COLO829 (cell line): ENCODE data around the gene PVR.
"Not testable (repeated sequence)": the region's sequence is repeated elsewhere in the genome, so short reads cannot be mapped to it uniquely, and the experiment has no call there.

Experiments used
- DNase-seq: peaks from one replicate; pipeline ENCODE4 v3.0.0; 2012; ENCODE audit warnings: low spot score

PVR gene

GRCh38 chr19:44700547-44700946, 56.8 kb downstream of the PVR start:
- DNase-seq, result no peak

GRCh38 chr19:44701228-44701627, 57.5 kb downstream of the PVR start:
- no peak for DNase-seq

DNA sequence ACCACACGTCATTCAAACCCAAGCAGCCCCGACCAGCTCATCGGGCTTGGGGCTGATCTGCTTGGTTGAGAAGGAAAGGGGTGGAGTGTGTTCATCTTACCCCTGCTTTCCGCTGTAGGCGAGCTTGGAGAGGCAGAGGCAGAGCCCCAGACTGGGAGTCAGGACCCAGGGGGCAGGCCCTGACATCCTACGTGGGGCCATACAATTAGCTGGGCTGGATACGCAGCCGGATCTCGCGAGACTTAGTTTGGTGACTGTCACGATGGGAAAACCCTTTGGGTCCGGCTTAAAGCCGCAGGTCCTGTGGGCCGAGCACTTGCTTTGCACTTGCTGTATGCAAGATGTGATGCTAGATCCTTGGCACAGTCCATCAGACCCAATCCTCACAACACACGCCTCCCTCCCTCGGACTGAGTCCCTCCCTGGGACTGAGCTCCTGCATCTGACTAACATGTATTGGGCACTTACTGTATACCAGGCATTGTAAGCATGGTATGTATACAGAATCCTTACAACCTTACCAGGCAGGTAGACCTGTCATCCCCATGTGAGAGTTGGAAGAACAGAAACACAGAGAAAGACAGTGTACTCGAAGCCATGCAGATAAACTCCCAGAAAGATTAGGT, 59.0 kb downstream of the PVR start:
- DNase-seq, result no peak

- DNase-seq, result no peak
These were observed 59.8 kb downstream of the PVR start for GRCh38 chr19:44703336-44704078.

GRCh38 chr19:44704982-44705381, 61.3 kb downstream of the PVR start:
- no peak for DNase-seq

DNA sequence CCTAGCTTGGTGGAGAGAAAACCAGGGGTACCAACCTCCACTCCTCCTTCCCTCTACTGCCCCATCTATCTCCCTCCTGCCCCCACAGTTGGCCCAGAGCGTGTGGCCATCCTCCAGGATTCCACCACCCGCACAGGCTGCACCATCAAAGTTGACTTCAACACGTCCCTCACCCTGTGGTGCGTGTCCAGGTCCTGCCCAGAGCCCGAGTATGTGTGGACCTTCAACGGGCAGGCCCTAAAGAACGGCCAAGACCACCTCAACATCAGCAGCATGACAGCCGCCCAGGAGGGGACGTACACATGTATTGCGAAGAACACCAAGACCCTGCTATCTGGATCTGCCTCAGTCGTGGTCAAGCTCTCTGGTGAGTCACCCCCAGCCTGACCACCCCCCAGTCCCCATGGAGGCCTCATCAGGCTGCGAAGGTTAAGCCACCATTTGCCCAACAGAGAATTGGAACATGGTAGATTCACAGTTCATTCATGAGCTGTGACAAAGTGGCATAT, 61.8 kb downstream of the PVR start:
- DNase-seq, result no peak

- no peak for DNase-seq
These were observed 63.0 kb downstream of the PVR start for GRCh38 chr19:44706506-44707236.

DNA sequence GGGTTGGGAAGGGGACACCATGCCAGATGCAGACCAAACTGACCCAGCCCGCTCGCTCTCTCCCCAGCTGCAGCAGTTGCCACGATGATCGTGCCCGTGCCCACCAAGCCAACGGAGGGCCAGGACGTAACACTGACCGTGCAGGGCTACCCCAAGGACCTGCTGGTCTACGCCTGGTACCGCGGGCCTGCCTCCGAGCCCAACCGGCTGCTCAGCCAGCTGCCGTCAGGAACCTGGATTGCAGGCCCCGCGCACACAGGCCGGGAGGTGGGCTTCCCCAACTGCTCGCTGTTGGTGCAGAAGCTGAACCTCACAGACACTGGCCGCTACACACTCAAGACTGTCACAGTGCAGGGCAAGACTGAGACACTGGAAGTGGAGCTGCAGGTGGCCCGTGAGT, 64.1 kb downstream of the PVR start:
- no peak for DNase-seq

GRCh38 chr19:44708940-44709339, 65.2 kb downstream of the PVR start:
- DNase-seq, result no peak

- not testable (repeated sequence) for DNase-seq
These were observed 65.9 kb downstream of the PVR start for GRCh38 chr19:44709434-44710266.

DNA sequence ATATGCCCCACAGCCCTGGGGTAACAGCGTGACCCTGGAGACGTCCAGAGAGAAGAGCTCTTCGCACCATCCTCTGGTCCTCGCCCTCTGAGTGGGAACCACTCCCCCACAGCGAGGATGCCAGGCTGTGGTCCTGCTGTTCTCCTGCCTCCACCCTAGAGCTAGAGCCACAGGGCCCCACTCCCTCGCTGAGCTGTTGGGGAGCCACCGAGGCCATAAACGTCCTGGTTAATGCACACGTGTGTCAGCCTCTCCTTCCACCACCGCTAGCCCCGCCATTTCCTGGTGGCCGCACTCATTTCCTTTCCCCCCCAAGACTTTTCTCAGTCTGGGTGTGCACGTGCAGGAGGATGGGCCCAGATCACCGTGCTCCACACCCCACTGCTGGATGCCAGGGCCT, 66.8 kb downstream of the PVR start:
- no peak for DNase-seq

DNA sequence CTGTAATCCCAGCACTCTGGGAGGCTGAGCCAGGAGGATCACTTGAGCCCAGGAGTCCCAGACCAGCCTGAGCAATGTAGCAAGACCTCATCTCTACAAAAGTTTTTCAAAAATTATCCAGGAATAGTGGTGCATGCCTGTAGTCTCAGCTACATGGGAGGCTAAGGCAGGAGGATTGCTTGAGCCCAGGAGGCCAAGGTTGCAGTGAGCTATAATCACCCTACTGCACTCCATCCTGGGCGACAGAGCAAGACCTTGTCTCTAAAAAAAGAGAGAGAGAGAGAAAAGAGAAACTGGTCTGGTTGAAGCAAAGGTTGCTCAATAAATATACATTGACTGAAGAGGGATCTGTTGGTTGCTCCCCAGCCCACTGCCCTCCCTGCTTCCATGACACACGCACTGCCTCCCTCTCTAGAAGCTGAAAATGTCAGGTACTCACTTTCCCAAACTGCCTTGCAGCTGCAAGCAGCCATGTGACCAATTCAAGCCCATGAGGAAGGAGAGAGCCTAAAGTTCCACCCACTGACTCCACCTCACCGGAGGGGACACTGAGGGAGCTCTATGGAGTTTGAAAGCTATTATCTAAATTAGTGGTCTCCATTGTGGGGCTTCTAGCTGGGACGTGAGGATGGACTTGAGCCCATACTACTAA, 69.3 kb downstream of the PVR start:
- DNase-seq, result no peak
